Stomach (tissue), 9 donors: Measurements from ENCODE around the gene PRCP. TPM values are rescaled to one million over a fixed set of nuclear protein-coding genes. Genes with fewer than 3 reads are reported as not detected.
A peak's percentile ranks its signal among the peaks of the same experiment; 100 is the strongest.

Experiments used
- DNase-seq, 2 donors: peaks; one replicate each; pipeline versions ENCODE4 v3.0.0 to v3.0.0-alpha.2; 2013 to 2019
- H3K27ac ChIP-seq, 5 donors: fragments of 200-600 bp in 4 of 5; sonication (generic) in 4 of 5; one replicate each; pipeline ENCODE4 v1.5.1; 2013 to 2019; ENCODE audit warnings: mild to moderate bottlenecking in 1 of 5, moderate library complexity in 1 of 5
- H3K27me3 ChIP-seq, 3 donors: fragments of 200-600 bp; sonication (generic); one replicate each; pipeline ENCODE4 v1.5.1; 2017 to 2019; ENCODE audit warnings: mixed run types in 1 of 3
- H3K36me3 ChIP-seq, 4 donors: fragments of 200-600 bp; sonication (generic); 1 replicate in 3 of 4; 2 replicates in 1 of 4; pipeline ENCODE4 v1.5.1; 2016 to 2019
- H3K4me1 ChIP-seq, 4 donors: fragments of 200-600 bp; sonication (generic); one replicate each; pipeline ENCODE4 v1.5.1; 2016 to 2019
- H3K4me3 ChIP-seq, 4 donors: fragments of 200-600 bp; sonication (generic) in 3 of 4; one replicate each; pipeline ENCODE4 v1.5.1; 2016 to 2019; ENCODE audit warnings: mild to moderate bottlenecking in 1 of 4
- H3K9me3 ChIP-seq, 4 donors: fragments of 200-600 bp; sonication (generic); one replicate each; pipeline ENCODE4 v1.5.1; 2016 to 2019
- CTCF ChIP-seq, 7 experiments: fragments of 450-650 bp in 4 of 7; fragments of 200-600 bp in 3 of 7; sonication (generic) in 3 of 7; IDR thresholded peaks; one replicate each; pipeline ENCODE4 v1.5.1; 2016 to 2019; ENCODE audit warnings: antibody characterized with exemption in 7 of 7, control low read depth in 2 of 7, mild to moderate bottlenecking in 1 of 7
- EP300 ChIP-seq: sonication (generic); formaldehyde crosslinking; IDR thresholded peaks from one replicate; pipeline ENCODE4 v1.6.1; 2017; ENCODE audit warnings: antibody characterized with exemption
- POLR2A ChIP-seq, 4 donors: fragments of 450-650 bp; IDR thresholded peaks; one replicate each; pipeline ENCODE4 v1.6.1; 2016; ENCODE audit warnings: antibody characterized with exemption in 4 of 4, control low read depth in 2 of 4, mild to moderate bottlenecking in 1 of 4, moderate library complexity in 1 of 4
- POLR2AphosphoS5 ChIP-seq, 3 donors: sonication (generic); formaldehyde crosslinking; IDR thresholded peaks; one replicate each; pipeline ENCODE4 v1.6.1; 2016; ENCODE audit warnings: antibody characterized with exemption in 3 of 3
- WGBS, 5 donors: extraction: QIAGEN DNeasy Blood & Tissue Kit in 3 of 5; methylation state at CpG; one replicate each; pipeline versions ENCODE4 v1.1.5 to v1.1.7; 2013 to 2018; 5-methylcytosine and 5-hydroxymethylcytosine counted together
- intact Hi-C: fragments of 100-400 bp; cut with DNase I; formaldehyde crosslinking; loops from one replicate; pipeline ENCODE4 v1.15.1; 2023; ENCODE audit warnings: low total_unique reads
- polyA plus RNA-seq, 3 donors: library from polyadenylated mRNA; stranded (reverse); fragments of 200-250 nt; gene quantifications; one replicate each; pipeline ENCODE4 v1.2.3, GENCODE V29; 2013
- total RNA-seq, 5 donors: library from RNA; depleted of rRNA; stranded (reverse); fragments of >200 nt; gene quantifications; one replicate each; pipeline versions ENCODE4 v1.1.0 to v1.2.3, GENCODE V29; 2014 to 2016
- donor health status: healthy with polysubstance abuse.
- donor health status: Bipolar disorder and iron deficiency.
- donor health status: healthy.

Gene PRCP
- total and polyA plus RNA-seq, 8 donors: 6.4 to 70.1 (median 29.7) TPM

- no peaks in the 10 kb centered on the region for H3K27me3 ChIP-seq
- H3K4me3 ChIP-seq: peak within 1 kb of the TSS; percentile 62 to 77 (median 70)
- 0 to 1% (median 1%) methylated on average over 49 of the region's 49 CpGs for WGBS, 5 donors
- no peaks in the 10 kb centered on the region for H3K36me3 ChIP-seq
- TF ChIP-seq POLR2A (IDR thresholded peaks at IDR 0.05): peak in 2 of 4 donors; percentile 22 to 76
- TF ChIP-seq EP300: no peak
- no peak for TF ChIP-seq CTCF (IDR thresholded peaks at IDR 0.05)
- TF ChIP-seq POLR2AphosphoS5 (IDR thresholded peaks at IDR 0.05): peak; percentile 88 to 93 (median 89)
- intact Hi-C loops: no loop called here
- peak; percentile 96 to 99 for DNase-seq
- peaks cover 20 to 42% (median 26%) of the 10 kb centered on the region in 4 donors for H3K4me1 ChIP-seq
- H3K27ac ChIP-seq: peak within 1 kb of the TSS; percentile 91 to 97 (median 94)
- H3K9me3 ChIP-seq: no peaks in the 10 kb centered on the region
These were observed 1.1 kb upstream of the PRCP start, which contains the start of gene DDIAS for GRCh38 chr11:82901165-82901921. TSS of gene DDIAS (plus strand) at chr11:82901736. CDS start at chr11:82914739, 13,003 bp downstream.

GRCh38 chr11:82899957-82900276 is 313 bp downstream of the PRCP start:
- WGBS, 5 donors: 0 to 2% (median 1%) methylated on average over 11 of the region's 11 CpGs
- Histone ChIP-seq H3K27me3 (no peaks in the 10 kb centered on the region), H3K27ac (peak overlapping the region; percentile 91 to 97 (median 94)), H3K4me3 (peak overlapping the region; percentile 62 to 77 (median 70)), H3K9me3 (no peaks in the 10 kb centered on the region), H3K36me3 (no peaks in the 10 kb centered on the region), H3K4me1 (peaks cover 20 to 56% (median 26%) of the 10 kb centered on the region in 4 donors)
- intact Hi-C loops: no loop called here
- no peak for DNase-seq
- TF ChIP-seq POLR2AphosphoS5 (IDR thresholded peaks at IDR 0.05) (no peak), EP300 (no peak), CTCF (IDR thresholded peaks at IDR 0.05) (no peak), POLR2A (IDR thresholded peaks at IDR 0.05) (no peak)

GRCh38 chr11:82899186-82899820 is 927 bp downstream of the PRCP start:
- Histone ChIP-seq H3K27me3 (no peaks in the 10 kb centered on the region), H3K27ac (peak overlapping the region in 3 of 5 donors; percentile 93 to 94 (median 94)), H3K36me3 (no peaks in the 10 kb centered on the region), H3K9me3 (no peaks in the 10 kb centered on the region), H3K4me3 (peak overlapping the region; percentile 62 to 77 (median 70)), H3K4me1 (peaks cover 20 to 60% (median 26%) of the 10 kb centered on the region in 4 donors)
- DNase-seq: peak in 1 of 2 donors; percentile 44
- 26 to 38% (median 28%) methylated on average over 3 of the region's 3 CpGs for WGBS, 5 donors
- intact Hi-C loops: no loop called here
- no peak for TF ChIP-seq POLR2AphosphoS5 (IDR thresholded peaks at IDR 0.05)
- TF ChIP-seq POLR2A (IDR thresholded peaks at IDR 0.05): no peak
- no peak for TF ChIP-seq EP300
- no peak for TF ChIP-seq CTCF (IDR thresholded peaks at IDR 0.05)

GRCh38 chr11:82898241-82898640 is 2.0 kb downstream of the PRCP start:
- no peak for DNase-seq
- TF ChIP-seq CTCF (IDR thresholded peaks at IDR 0.05) (no peak), EP300 (no peak), POLR2AphosphoS5 (IDR thresholded peaks at IDR 0.05) (no peak), POLR2A (IDR thresholded peaks at IDR 0.05) (no peak)
- 32 to 53% (median 48%) methylated on average over 1 of the region's 1 CpG for WGBS, 5 donors
- intact Hi-C loops: no loop called here
- Histone ChIP-seq H3K27me3 (no peaks in the 10 kb centered on the region), H3K9me3 (no peaks in the 10 kb centered on the region), H3K36me3 (no peaks in the 10 kb centered on the region), H3K27ac (no peak overlapping the region), H3K4me3 (peak overlapping the region in 1 of 4 donors; percentile 62), H3K4me1 (peaks cover 20 to 60% (median 26%) of the 10 kb centered on the region in 4 donors)
